Endothelial cell of umbilical vein (primary cell): ENCODE data around the gene RBM47. TPM values are rescaled to one million over a fixed set of nuclear protein-coding genes. Genes with fewer than 3 reads are reported as not detected.
"Not testable (repeated sequence)": the region's sequence is repeated elsewhere in the genome, so short reads cannot be mapped to it uniquely, and the experiment has no call there.

Experiments used
- BruUV-seq: library from RNA; stranded (reverse); fragments of 400-500 nt; replicated peaks from 2 replicates; lab custom pipeline; 2021; lab: Mats Ljungman, UMichigan
- CTCF ChIA-PET: fragments of 300-600, 350-600 bp; sonication (Branson Sonifier 250); formaldehyde crosslinking; loops from one replicate; lab custom pipeline; 2021; ENCODE audit warnings: antibody characterized with exemption, inconsistent platforms; lab: Charles Lee
- POLR2A ChIA-PET: fragments of 300-600, 350-600 bp; sonication (Branson Sonifier 250); formaldehyde crosslinking; loops from one replicate; lab custom pipeline; 2021; ENCODE audit warnings: antibody characterized with exemption, inconsistent platforms; lab: Charles Lee
- DNase-seq: peaks from one replicate; pipeline ENCODE4 v3.0.0-alpha.2; 2011; ENCODE audit warnings: low read depth, low spot score
- FAIRE-seq: peaks from 2 replicates; lab custom pipeline; 2011; peaks lifted over from hg19 to GRCh38; lab: Jason Lieb, UNC
- H2AFZ ChIP-seq: 2 replicates; pipeline ENCODE4 v1.6.0; 2012; ENCODE audit warnings: low read depth, low read length, control low read depth, inconsistent platforms
- H3K27ac ChIP-seq: 2 replicates; pipeline ENCODE4 v1.5.1; 2011; ENCODE audit warnings: low read depth, mild to moderate bottlenecking, control low read depth, low read length, moderate library complexity; ENCODE audit not compliant: insufficient read depth
- H3K27me3 ChIP-seq, 2 experiments: 2 replicates each; pipeline versions ENCODE4 v1.6.0 to v1.6.1; 2011; ENCODE audit warnings: low read length in 2 of 2, mixed read lengths in 1 of 2; ENCODE audit not compliant: control insufficient read depth in 2 of 2, insufficient read depth in 2 of 2
- H3K36me3 ChIP-seq, 2 experiments: 2 replicates in 1 of 2; 3 replicates in 1 of 2; pipeline ENCODE4 v1.5.1; 2011; ENCODE audit warnings: low read length in 2 of 2, mild to moderate bottlenecking in 1 of 2, moderate library complexity in 1 of 2; ENCODE audit not compliant: control insufficient read depth in 2 of 2, insufficient read depth in 2 of 2; ENCODE audit errors: extremely low read depth in 1 of 2
- H3K4me1 ChIP-seq: 3 replicates; pipeline ENCODE4 v1.5.1; 2011; ENCODE audit warnings: mild to moderate bottlenecking, low read length; ENCODE audit not compliant: control insufficient read depth, insufficient read depth; ENCODE audit errors: extremely low read depth
- H3K4me2 ChIP-seq: 2 replicates; pipeline ENCODE4 v1.6.1; 2011; ENCODE audit warnings: low read length, control low read depth, mixed read lengths; ENCODE audit not compliant: insufficient read depth
- H3K4me3 ChIP-seq, 3 experiments: fragments of 200-600 bp in 1 of 3; sonication (generic), shearing (Covaris generic) in 1 of 3; replicated peaks in 1 of 3; 2 replicates each; pipeline ENCODE4 v1.5.1; 2011 to 2016; ENCODE audit warnings: control low read depth in 3 of 3, low read length in 3 of 3, mild to moderate bottlenecking in 2 of 3, inconsistent platforms in 1 of 3, low read depth in 1 of 3, moderate library complexity in 1 of 3; ENCODE audit not compliant: insufficient read depth in 1 of 3
- H3K79me2 ChIP-seq: 2 replicates; pipeline ENCODE4 v1.6.0; 2012; ENCODE audit warnings: low read length, inconsistent platforms; ENCODE audit not compliant: control insufficient read depth, insufficient read depth
- H3K9ac ChIP-seq: replicated peaks from 2 replicates; pipeline ENCODE3; 2011; ENCODE audit warnings: low read length, control low read depth; ENCODE audit not compliant: insufficient read depth; ENCODE audit errors: extremely low read depth
- H3K9me1 ChIP-seq: replicated peaks from 3 replicates; pipeline ENCODE4 v1.6.0; 2011; ENCODE audit warnings: mild to moderate bottlenecking, low read length; ENCODE audit not compliant: control insufficient read depth, insufficient read depth; ENCODE audit errors: extremely low read depth
- H3K9me3 ChIP-seq: replicated peaks from 2 replicates; pipeline ENCODE4 v1.5.1; 2012; ENCODE audit warnings: low read length, inconsistent platforms; ENCODE audit not compliant: control insufficient read depth, insufficient read depth
- H4K20me1 ChIP-seq: replicated peaks from 2 replicates; pipeline ENCODE3; 2011; ENCODE audit warnings: mild to moderate bottlenecking, low read length; ENCODE audit not compliant: control insufficient read depth, insufficient read depth; ENCODE audit errors: extremely low read depth
- EZH2 ChIP-seq: IDR thresholded peaks from 2 replicates; pipeline ENCODE4 v1.6.1; 2012; ENCODE audit warnings: borderline replicate concordance, low read depth, mild to moderate bottlenecking, moderate library complexity, low read length, inconsistent platforms; ENCODE audit not compliant: severe bottlenecking
- FOS ChIP-seq: IDR thresholded peaks from 2 replicates; pipeline ENCODE4 v1.6.1; 2011; ENCODE audit warnings: mild to moderate bottlenecking, low read length, moderate library complexity, borderline replicate concordance; ENCODE audit not compliant: insufficient read depth
- GATA2 ChIP-seq: IDR thresholded peaks from 2 replicates; pipeline ENCODE4 v1.7.0; 2011; ENCODE audit warnings: low read depth, mild to moderate bottlenecking, moderate library complexity, mixed read lengths, low read length; ENCODE audit not compliant: insufficient read length, insufficient read depth
- JUN ChIP-seq: IDR thresholded peaks from 2 replicates; pipeline ENCODE4 v1.6.1; 2011; ENCODE audit warnings: borderline replicate concordance, low read depth; ENCODE audit not compliant: insufficient read length, insufficient read depth
- MYC ChIP-seq: IDR thresholded peaks from one replicate; pipeline ENCODE4 v1.6.1; 2011; ENCODE audit warnings: mild to moderate bottlenecking, low read depth, low read length
- POLR2A ChIP-seq: IDR thresholded peaks from 2 replicates; pipeline ENCODE4 v1.6.1; 2012; ENCODE audit warnings: low read depth, mild to moderate bottlenecking, control low read depth, low read length
- POLR2AphosphoS5 ChIP-seq: IDR thresholded peaks from 2 replicates; pipeline ENCODE4 v1.6.1; 2012; ENCODE audit warnings: low read depth, mild to moderate bottlenecking, control low read depth, low read length, moderate library complexity; ENCODE audit not compliant: insufficient read depth
- dilution Hi-C: fragments of 300-500 bp; cut with MboI; formaldehyde crosslinking; loops from one replicate; pipeline ENCODE4 v1.15.0; 2019; ENCODE audit warnings: low sequenced_read_pairs; ENCODE audit not compliant: extremely low pct_ligation_motif_present
- intact Hi-C: fragments of 100-400 bp; cut with micrococcal nuclease; formaldehyde crosslinking; loops from one replicate; pipeline ENCODE4 v1.10.0; 2022
- polyA plus RNA-seq, 4 experiments: library from polyadenylated mRNA; depleted of rRNA in 3 of 4; stranded (reverse) in 3 of 4; unstranded in 1 of 4; fragments of >200 nt; gene quantifications; 2 replicates each; pipeline versions ENCODE4 v1.2.1 to v1.2.3, GENCODE V29; 2011 to 2012; ENCODE audit warnings: missing spikeins in 1 of 4
- total RNA-seq: library from RNA; stranded (reverse); gene quantifications from 2 replicates; pipeline ENCODE4 v1.2.3, GENCODE V29; 2021
- TF ChIP-seq, protein P1 (sequence below), 2 donors: IDR thresholded peaks; 1 replicate in 1 of 2; 2 replicates in 1 of 2; pipeline ENCODE4 v1.5.1; 2011; ENCODE audit warnings: low read length in 2 of 2, mild to moderate bottlenecking in 2 of 2, moderate library complexity in 2 of 2, control low read depth in 1 of 2, inconsistent platforms in 1 of 2, low read depth in 1 of 2; ENCODE audit not compliant: insufficient read depth in 1 of 2; ENCODE audit errors: extremely low read depth in 1 of 2
- TF ChIP-seq, protein P2 (sequence below): IDR thresholded peaks from 2 replicates; pipeline ENCODE4 v1.6.1; 2011; ENCODE audit not compliant: insufficient read depth, insufficient read length

The RBM47 gene
- total and polyA plus RNA-seq, 2 donors (not counting 3 experiments of a cell fraction or from before 2014, with no cell fraction given), result not detected

DNA sequence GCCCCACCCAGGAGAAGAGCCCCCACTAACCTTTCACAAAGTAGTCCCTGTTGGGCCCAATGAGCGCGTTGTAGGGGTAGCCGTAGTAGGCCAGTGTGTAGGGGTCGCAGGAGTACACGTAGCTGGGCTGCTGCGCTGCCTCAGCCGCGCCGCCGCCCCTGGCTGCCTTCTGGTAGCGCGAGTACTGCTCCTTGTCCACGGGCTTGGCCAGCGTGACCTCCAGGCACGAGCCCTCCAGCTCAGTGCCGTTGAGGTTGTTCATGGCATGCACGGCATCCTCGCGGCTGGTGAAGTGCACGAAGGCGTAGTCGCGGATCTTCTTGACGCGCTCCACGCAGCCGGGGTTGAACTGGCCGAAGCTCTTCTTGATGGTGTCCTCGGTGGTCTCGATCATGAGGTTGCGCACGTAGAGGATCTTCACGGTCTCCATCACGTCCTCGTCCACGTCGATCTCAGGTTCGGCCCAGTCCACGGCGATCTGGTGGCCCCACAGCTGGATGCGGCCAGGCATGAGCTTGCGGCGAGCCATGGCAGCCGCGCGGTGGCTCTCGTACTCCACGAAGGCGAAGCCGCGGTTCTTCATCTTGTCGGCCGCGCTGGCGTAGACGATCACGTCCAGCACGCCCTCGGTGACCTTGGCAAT lies 191.8 kb downstream of the RBM47 start:
- TF ChIP-seq FOS, result no peak
- no peak for TF ChIP-seq GATA2
- no peak for TF ChIP-seq EZH2
- no peak for TF ChIP-seq JUN
- TF ChIP-seq, protein P1, sequence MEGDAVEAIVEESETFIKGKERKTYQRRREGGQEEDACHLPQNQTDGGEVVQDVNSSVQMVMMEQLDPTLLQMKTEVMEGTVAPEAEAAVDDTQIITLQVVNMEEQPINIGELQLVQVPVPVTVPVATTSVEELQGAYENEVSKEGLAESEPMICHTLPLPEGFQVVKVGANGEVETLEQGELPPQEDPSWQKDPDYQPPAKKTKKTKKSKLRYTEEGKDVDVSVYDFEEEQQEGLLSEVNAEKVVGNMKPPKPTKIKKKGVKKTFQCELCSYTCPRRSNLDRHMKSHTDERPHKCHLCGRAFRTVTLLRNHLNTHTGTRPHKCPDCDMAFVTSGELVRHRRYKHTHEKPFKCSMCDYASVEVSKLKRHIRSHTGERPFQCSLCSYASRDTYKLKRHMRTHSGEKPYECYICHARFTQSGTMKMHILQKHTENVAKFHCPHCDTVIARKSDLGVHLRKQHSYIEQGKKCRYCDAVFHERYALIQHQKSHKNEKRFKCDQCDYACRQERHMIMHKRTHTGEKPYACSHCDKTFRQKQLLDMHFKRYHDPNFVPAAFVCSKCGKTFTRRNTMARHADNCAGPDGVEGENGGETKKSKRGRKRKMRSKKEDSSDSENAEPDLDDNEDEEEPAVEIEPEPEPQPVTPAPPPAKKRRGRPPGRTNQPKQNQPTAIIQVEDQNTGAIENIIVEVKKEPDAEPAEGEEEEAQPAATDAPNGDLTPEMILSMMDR (IDR thresholded peaks at IDR 0.05; ENCODE audit: extremely low read depth in 1 of 2, insufficient read depth in 1 of 2, low read depth in 1 of 2, low read length in 2 of 2), result no peak
- TF ChIP-seq POLR2AphosphoS5, result no peak
- TF ChIP-seq, protein P2, sequence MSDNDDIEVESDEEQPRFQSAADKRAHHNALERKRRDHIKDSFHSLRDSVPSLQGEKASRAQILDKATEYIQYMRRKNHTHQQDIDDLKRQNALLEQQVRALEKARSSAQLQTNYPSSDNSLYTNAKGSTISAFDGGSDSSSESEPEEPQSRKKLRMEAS, result no peak
- TF ChIP-seq MYC, result no peak
- no peak for TF ChIP-seq POLR2A

DNA sequence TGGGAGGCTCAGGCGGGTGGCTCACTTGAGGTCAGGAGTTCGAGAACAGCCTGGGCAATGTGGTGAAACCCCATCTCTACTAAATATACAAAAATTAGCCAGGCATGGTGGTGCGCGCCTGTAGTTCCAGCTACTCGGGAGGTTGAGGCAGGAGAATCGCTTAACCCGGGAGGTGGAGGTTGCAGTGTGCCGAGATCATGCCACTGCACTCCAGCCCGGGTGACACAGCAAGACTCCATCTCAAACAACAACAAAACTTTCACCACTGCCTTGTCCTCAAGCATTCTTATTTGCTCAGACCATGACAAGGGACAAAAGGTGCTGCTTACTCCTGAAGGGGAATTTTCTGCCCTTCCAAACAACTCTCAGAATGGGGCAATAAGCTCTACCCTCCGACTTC lies 194.4 kb downstream of the RBM47 start:
- FAIRE-seq, H4K20me1 ChIP-seq, H3K36me3 ChIP-seq, DNase-seq, H3K79me2 ChIP-seq, H3K9me3 ChIP-seq, H3K27me3 ChIP-seq, POLR2A ChIA-PET, H3K4me3 ChIP-seq, H3K9ac ChIP-seq, CTCF ChIA-PET, dilution Hi-C loops, H3K27ac ChIP-seq, H3K4me1 ChIP-seq, BruUV-seq, H2AFZ ChIP-seq, H3K9me1 ChIP-seq, intact Hi-C loops, H3K4me2 ChIP-seq: not testable (repeated sequence)

More for the DNA sequence above, 191.8 kb downstream of the RBM47 start:
- no TSS peak for BruUV-seq
- Histone ChIP-seq H3K36me3 (no peaks in the 10 kb centered on the region), H3K9me3 (no peaks in the 10 kb centered on the region), H3K4me2 (no peak overlapping the region), H3K9me1 (no peaks in the 10 kb centered on the region), H3K4me1 (no peaks in the 10 kb centered on the region), H3K4me3 (no peak overlapping the region), H4K20me1 (no peaks in the 10 kb centered on the region), H3K9ac (no peak overlapping the region), H3K79me2 (no peaks in the 10 kb centered on the region), H3K27me3 (no peaks in the 10 kb centered on the region), H3K27ac (no peak overlapping the region), H2AFZ (no peak overlapping the region)
- dilution Hi-C loops (no loop called here), intact Hi-C loops (no loop called here)
- FAIRE-seq (no peak), DNase-seq (no peak)
- POLR2A ChIA-PET, result no interaction called here
- CTCF ChIA-PET, result interaction anchor here (0.6 kb wide), 1 partner anchor 269 kb away, joined by 3 read pairs; no protein-coding TSS in a partner anchor
